Mesenchymal stem cell (in vitro differentiated cells and primary cell): ENCODE measurements around the gene RBMS3.

Source experiments
- DNase-seq: peaks from one replicate; pipeline ENCODE4 v3.0.0-alpha.2; 2013
- H2AFZ ChIP-seq: one replicate; pipeline ENCODE4 v1.6.1; 2013; ENCODE audit warnings: low read depth, mild to moderate bottlenecking, control low read depth, inconsistent platforms, low read length, moderate library complexity
- H2AK5ac ChIP-seq: 2 replicates; pipeline ENCODE4 v1.6.1; 2013; ENCODE audit warnings: low read length, moderate library complexity, mild to moderate bottlenecking, inconsistent platforms; ENCODE audit not compliant: severe bottlenecking
- H2BK120ac ChIP-seq: one replicate; pipeline ENCODE4 v1.6.1; 2013; ENCODE audit warnings: low read depth, mild to moderate bottlenecking, inconsistent platforms, low read length, moderate library complexity
- H2BK12ac ChIP-seq, 2 experiments: one replicate each; pipeline ENCODE4 v1.6.1; 2013; ENCODE audit warnings: inconsistent platforms in 2 of 2, low read length in 2 of 2, mild to moderate bottlenecking in 2 of 2, moderate library complexity in 2 of 2, control low read depth in 1 of 2
- H2BK15ac ChIP-seq: one replicate; pipeline ENCODE4 v1.6.1; 2013; ENCODE audit warnings: mild to moderate bottlenecking, low read depth, inconsistent platforms; ENCODE audit not compliant: poor library complexity, severe bottlenecking
- H2BK5ac ChIP-seq: 2 replicates; pipeline ENCODE4 v1.6.1; 2013; ENCODE audit warnings: low read depth, mild to moderate bottlenecking, low read length, control low read depth, inconsistent platforms; ENCODE audit not compliant: poor library complexity, severe bottlenecking
- H3K14ac ChIP-seq, 2 experiments: one replicate each; pipeline ENCODE4 v1.6.1; 2013; ENCODE audit warnings: inconsistent platforms in 2 of 2, low read length in 2 of 2, control low read depth in 1 of 2, mild to moderate bottlenecking in 1 of 2, moderate library complexity in 1 of 2
- H3K18ac ChIP-seq, 2 experiments: one replicate each; pipeline ENCODE4 v1.6.1; 2013; ENCODE audit warnings: inconsistent platforms in 2 of 2, low read length in 2 of 2, control low read depth in 1 of 2, low read depth in 1 of 2, mild to moderate bottlenecking in 1 of 2
- H3K23ac ChIP-seq, 2 experiments: one replicate each; pipeline ENCODE4 v1.6.1; 2013; ENCODE audit warnings: inconsistent platforms in 2 of 2, low read length in 2 of 2, mild to moderate bottlenecking in 2 of 2, moderate library complexity in 2 of 2, control low read depth in 1 of 2
- H3K27ac ChIP-seq: 2 replicates; pipeline ENCODE4 v1.5.1; 2013; ENCODE audit warnings: mild to moderate bottlenecking, moderate library complexity, low read length, control low read depth, inconsistent platforms; ENCODE audit not compliant: poor library complexity, severe bottlenecking
- H3K27me3 ChIP-seq, 2 experiments: 2 replicates each; pipeline versions ENCODE4 v1.6.1 to v1.7.0; 2013; ENCODE audit warnings: low read length in 2 of 2, mild to moderate bottlenecking in 2 of 2, moderate library complexity in 2 of 2, control low read depth in 1 of 2, inconsistent platforms in 1 of 2; ENCODE audit not compliant: control insufficient read depth in 1 of 2, insufficient read depth in 1 of 2
- H3K36me3 ChIP-seq, 2 experiments: 2 replicates each; pipeline versions ENCODE4 v1.6.1 to v1.7.0; 2013; ENCODE audit warnings: low read length in 2 of 2, control low read depth in 1 of 2, inconsistent platforms in 1 of 2, low read depth in 1 of 2, mild to moderate bottlenecking in 1 of 2; ENCODE audit not compliant: insufficient read depth in 2 of 2, control insufficient read depth in 1 of 2
- H3K4ac ChIP-seq, 2 experiments: one replicate each; pipeline ENCODE4 v1.6.1; 2013; ENCODE audit warnings: inconsistent platforms in 2 of 2, low read length in 2 of 2, mild to moderate bottlenecking in 2 of 2, moderate library complexity in 2 of 2, control low read depth in 1 of 2, low read depth in 1 of 2
- H3K4me1 ChIP-seq: 2 replicates; pipeline ENCODE4 v1.6.1; 2013; ENCODE audit warnings: low read depth, low read length, control low read depth; ENCODE audit not compliant: control insufficient read depth, insufficient read depth
- H3K4me2 ChIP-seq: 2 replicates; pipeline ENCODE4 v1.6.1; 2013; ENCODE audit warnings: low read length, mild to moderate bottlenecking, inconsistent platforms; ENCODE audit not compliant: poor library complexity, severe bottlenecking
- H3K4me3 ChIP-seq, 2 experiments: 2 replicates each; pipeline versions ENCODE4 v1.5.1 to v1.7.0; 2013; ENCODE audit warnings: low read length in 2 of 2, mild to moderate bottlenecking in 2 of 2, control low read depth in 1 of 2, low read depth in 1 of 2; ENCODE audit not compliant: insufficient read depth in 1 of 2
- H3K79me1 ChIP-seq: replicated peaks from 2 replicates; pipeline ENCODE4 v1.6.1; 2013; ENCODE audit warnings: mild to moderate bottlenecking, control low read depth, low read length, inconsistent platforms; ENCODE audit not compliant: poor library complexity, severe bottlenecking
- H3K9ac ChIP-seq: 2 replicates; pipeline ENCODE4 v1.7.0; 2013; ENCODE audit warnings: mild to moderate bottlenecking, low read length, moderate library complexity
- H3K9me3 ChIP-seq: 2 replicates; pipeline ENCODE4 v1.7.0; 2013; ENCODE audit warnings: mild to moderate bottlenecking, low read length; ENCODE audit not compliant: control insufficient read depth
- H4K8ac ChIP-seq: one replicate; pipeline ENCODE4 v1.6.1; 2013; ENCODE audit warnings: inconsistent platforms, mild to moderate bottlenecking, low read length, moderate library complexity
- H4K91ac ChIP-seq: one replicate; pipeline ENCODE4 v1.6.1; 2013; ENCODE audit warnings: mild to moderate bottlenecking, low read length, inconsistent platforms
- WGBS: methylation state at CpG from one replicate; pipeline ENCODE4 v1.1.7; 2013; ENCODE audit warnings: mixed read lengths; 5-methylcytosine and 5-hydroxymethylcytosine counted together

Gene RBMS3

GRCh38 chr3:29363110-29363509 is 82.2 kb downstream of the RBMS3 start:
- H2BK12ac ChIP-seq = no peak overlapping the region
- H3K27ac ChIP-seq = no peak overlapping the region
- H3K4me3 ChIP-seq = no peak overlapping the region
- no peak overlapping the region for H3K4ac ChIP-seq
- WGBS = 67% methylated on average over 1 of the region's 2 CpGs
- H3K4me1 ChIP-seq = no peaks in the 10 kb centered on the region
- no peak overlapping the region for H3K18ac ChIP-seq
- H2BK5ac ChIP-seq = no peak overlapping the region
- no peak for DNase-seq
- H4K8ac ChIP-seq = no peak overlapping the region
- H3K9ac ChIP-seq = no peak overlapping the region
- no peaks in the 10 kb centered on the region for H3K27me3 ChIP-seq
- H2AK5ac ChIP-seq = no peak overlapping the region
- H3K23ac ChIP-seq = no peak overlapping the region
- peaks cover 3% of the 10 kb centered on the region for H3K79me1 ChIP-seq
- H2BK120ac ChIP-seq = no peak overlapping the region
- H2AFZ ChIP-seq = no peak overlapping the region
- H3K9me3 ChIP-seq = no peaks in the 10 kb centered on the region
- no peak overlapping the region for H2BK15ac ChIP-seq
- H3K36me3 ChIP-seq = no peaks in the 10 kb centered on the region
- H3K4me2 ChIP-seq = no peak overlapping the region
- H3K14ac ChIP-seq = no peak overlapping the region
- no peak overlapping the region for H4K91ac ChIP-seq

DNA sequence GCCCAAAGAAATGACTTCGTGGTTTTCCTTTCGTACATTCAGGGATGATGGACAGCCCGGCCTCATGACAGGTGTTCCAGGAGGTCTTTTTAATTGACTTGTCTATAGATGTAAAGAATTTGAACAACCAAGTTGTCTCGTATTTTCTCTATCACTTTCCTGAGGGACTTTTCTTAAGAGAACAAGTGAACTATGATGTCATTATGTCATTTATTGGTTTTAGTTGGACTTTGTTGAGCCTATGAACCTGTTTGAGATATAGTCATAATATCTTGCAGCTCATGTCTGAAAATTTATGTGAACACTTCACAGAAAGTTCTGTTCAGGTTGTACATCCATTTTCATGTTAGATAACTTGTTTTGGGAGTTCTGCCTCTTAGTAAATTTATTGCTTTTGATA is 89.2 kb downstream of the RBMS3 start:
- Histone ChIP-seq H3K18ac (no peak overlapping the region), H2BK120ac (no peak overlapping the region), H3K36me3 (no peaks in the 10 kb centered on the region), H3K4me2 (no peak overlapping the region), H2AFZ (no peak overlapping the region), H2AK5ac (no peak overlapping the region), H2BK12ac (no peak overlapping the region), H4K8ac (no peak overlapping the region), H3K9ac (no peak overlapping the region), H3K4me1 (peaks cover 2% of the 10 kb centered on the region), H3K14ac (no peak overlapping the region), H3K4ac (no peak overlapping the region), H3K27me3 (no peaks in the 10 kb centered on the region), H2BK5ac (no peak overlapping the region), H3K79me1 (peaks cover 15% of the 10 kb centered on the region), H2BK15ac (no peak overlapping the region), H3K27ac (no peak overlapping the region), H3K9me3 (no peaks in the 10 kb centered on the region), H3K4me3 (no peak overlapping the region), H4K91ac (no peak overlapping the region), H3K23ac (no peak overlapping the region)
- DNase-seq = no peak
- 90% methylated on average over 3 of the region's 4 CpGs for WGBS

DNA sequence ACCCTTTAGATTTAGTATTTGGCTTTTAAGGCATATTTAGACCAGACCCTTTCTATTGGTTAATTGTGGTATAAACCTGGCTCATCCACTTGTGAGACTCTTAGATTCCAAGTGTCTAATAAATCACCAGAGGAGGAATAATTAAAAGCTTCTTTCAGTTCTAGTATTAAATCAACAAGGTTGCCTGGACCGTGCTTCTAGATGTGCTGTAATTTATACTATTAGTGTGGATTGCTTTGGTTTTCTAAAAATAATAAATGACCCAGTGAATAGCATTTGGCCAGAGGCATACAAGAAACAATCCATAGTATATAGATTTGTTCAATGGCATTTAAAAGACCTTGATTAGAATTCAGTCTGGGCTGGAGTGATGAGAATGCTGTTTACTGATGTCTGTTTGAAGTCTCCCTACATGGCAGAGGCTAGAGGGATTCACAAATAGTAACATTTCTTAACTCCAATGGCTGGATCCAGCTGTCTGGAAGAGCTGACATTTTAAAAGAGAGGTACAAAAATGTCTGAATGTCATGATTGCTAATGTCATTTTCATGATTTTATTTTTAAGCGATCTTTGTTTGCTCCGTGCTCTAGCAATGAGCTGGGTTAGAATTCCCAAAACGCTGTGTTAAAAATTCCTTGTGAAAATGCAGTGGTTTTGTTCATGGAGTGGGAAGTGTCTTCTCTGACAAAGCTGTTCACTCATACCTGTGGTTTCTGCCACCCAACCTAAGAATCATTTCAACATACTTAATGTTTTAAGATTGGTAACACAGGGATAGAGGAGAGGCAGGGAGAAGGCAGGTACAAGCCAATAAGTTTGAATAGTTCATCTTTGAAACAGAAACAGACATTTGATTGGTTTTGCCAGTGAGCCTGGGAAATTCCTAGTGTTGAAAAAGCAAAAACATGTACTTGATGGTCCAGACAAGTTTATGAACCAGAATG is 89.9 kb downstream of the RBMS3 start:
- no peak overlapping the region for H3K27ac ChIP-seq
- H3K4me2 ChIP-seq = no peak overlapping the region
- no peaks in the 10 kb centered on the region for H3K27me3 ChIP-seq
- H3K4me1 ChIP-seq = peaks cover 2% of the 10 kb centered on the region
- 74% methylated on average over 3 of the region's 4 CpGs for WGBS
- H3K4me3 ChIP-seq = no peak overlapping the region
- no peak overlapping the region for H4K91ac ChIP-seq
- H3K14ac ChIP-seq = no peak overlapping the region
- no peak overlapping the region for H2AK5ac ChIP-seq
- H4K8ac ChIP-seq = no peak overlapping the region
- no peak overlapping the region for H2BK12ac ChIP-seq
- no peak overlapping the region for H2BK5ac ChIP-seq
- no peaks in the 10 kb centered on the region for H3K36me3 ChIP-seq
- H3K9me3 ChIP-seq = no peaks in the 10 kb centered on the region
- H2BK120ac ChIP-seq = no peak overlapping the region
- no peak for DNase-seq
- no peak overlapping the region for H3K9ac ChIP-seq
- H3K4ac ChIP-seq = no peak overlapping the region
- H3K18ac ChIP-seq = no peak overlapping the region
- no peak overlapping the region for H2BK15ac ChIP-seq
- no peak overlapping the region for H2AFZ ChIP-seq
- H3K79me1 ChIP-seq = peaks cover 15% of the 10 kb centered on the region
- H3K23ac ChIP-seq = no peak overlapping the region

GRCh38 chr3:29373131-29373680 is 92.3 kb downstream of the RBMS3 start:
- no peak overlapping the region for H3K4me2 ChIP-seq
- H3K36me3 ChIP-seq = no peaks in the 10 kb centered on the region
- no peak overlapping the region for H3K27ac ChIP-seq
- no peak overlapping the region for H2AFZ ChIP-seq
- no peak overlapping the region for H4K8ac ChIP-seq
- H3K27me3 ChIP-seq = no peaks in the 10 kb centered on the region
- H3K4me1 ChIP-seq = peaks cover 2% of the 10 kb centered on the region
- H2BK120ac ChIP-seq = no peak overlapping the region
- H3K4ac ChIP-seq = no peak overlapping the region
- peak; percentile 88 for DNase-seq
- H2BK15ac ChIP-seq = no peak overlapping the region
- no peak overlapping the region for H3K9ac ChIP-seq
- no peak overlapping the region for H3K14ac ChIP-seq
- no peak overlapping the region for H3K23ac ChIP-seq
- no peak overlapping the region for H2BK12ac ChIP-seq
- no peaks in the 10 kb centered on the region for H3K9me3 ChIP-seq
- no peak overlapping the region for H4K91ac ChIP-seq
- peaks cover 26% of the 10 kb centered on the region for H3K79me1 ChIP-seq
- no peak overlapping the region for H3K4me3 ChIP-seq
- H2AK5ac ChIP-seq = no peak overlapping the region
- H2BK5ac ChIP-seq = no peak overlapping the region
- no peak overlapping the region for H3K18ac ChIP-seq
